Peyer's patch (tissue), 4 donors: Measurements from ENCODE around the gene RASA3. TPM values are rescaled to one million over a fixed set of nuclear protein-coding genes. Genes with fewer than 3 reads are reported as not detected.
A peak's percentile ranks its signal among the peaks of the same experiment; 100 is the strongest.
"Not testable (repeated sequence)": the region's sequence is repeated elsewhere in the genome, so short reads cannot be mapped to it uniquely, and the experiment has no call there.

Experiments used
- DNase-seq, 3 donors: peaks; one replicate each; pipeline ENCODE4 v3.0.0-alpha.2; 2017 to 2019
- H3K27ac ChIP-seq, 4 donors: fragments of 200-600 bp; sonication (generic); one replicate each; pipeline ENCODE4 v1.5.1; 2016 to 2019
- H3K27me3 ChIP-seq, 2 donors: fragments of 200-600 bp; sonication (generic); one replicate each; pipeline ENCODE4 v1.5.1; 2019
- H3K36me3 ChIP-seq, 3 donors: fragments of 200-600 bp; sonication (generic); one replicate each; pipeline ENCODE4 v1.5.1; 2016 to 2019
- H3K4me1 ChIP-seq, 4 donors: fragments of 200-600 bp; sonication (generic); one replicate each; pipeline ENCODE4 v1.5.1; 2016 to 2019
- H3K4me3 ChIP-seq, 4 donors: fragments of 200-600 bp; sonication (generic); 1 replicate in 3 of 4; 2 replicates in 1 of 4; pipeline ENCODE4 v1.5.1; 2016 to 2019; ENCODE audit warnings: mild to moderate bottlenecking in 1 of 4
- H3K9me3 ChIP-seq, 4 donors: fragments of 200-600 bp; sonication (generic); one replicate each; pipeline ENCODE4 v1.5.1; 2016 to 2019; ENCODE audit warnings: mild to moderate bottlenecking in 1 of 4
- POLR2A ChIP-seq, 2 donors: fragments of 450-650 bp; IDR thresholded peaks; one replicate each; pipeline ENCODE4 v1.5.1; 2017; ENCODE audit warnings: antibody characterized with exemption in 2 of 2, mild to moderate bottlenecking in 2 of 2, moderate library complexity in 2 of 2
- total RNA-seq, 4 donors: library from RNA; depleted of rRNA; stranded (reverse); fragments of >200 nt; gene quantifications; one replicate each; pipeline ENCODE4 v1.1.0, GENCODE V29; 2016
- TF ChIP-seq, protein P1 (sequence below), 6 experiments: fragments of 450-650 bp in 4 of 6; fragments of 200-600 bp in 2 of 6; sonication (generic) in 1 of 6; IDR thresholded peaks; one replicate each; pipeline ENCODE4 v1.5.1; 2017 to 2019; ENCODE audit warnings: antibody characterized with exemption in 6 of 6, mild to moderate bottlenecking in 3 of 6, moderate library complexity in 1 of 6

The RASA3 gene
- total RNA-seq, 4 donors from 2014 or later = 3.5 to 41.3 (median 6.9) TPM

DNA sequence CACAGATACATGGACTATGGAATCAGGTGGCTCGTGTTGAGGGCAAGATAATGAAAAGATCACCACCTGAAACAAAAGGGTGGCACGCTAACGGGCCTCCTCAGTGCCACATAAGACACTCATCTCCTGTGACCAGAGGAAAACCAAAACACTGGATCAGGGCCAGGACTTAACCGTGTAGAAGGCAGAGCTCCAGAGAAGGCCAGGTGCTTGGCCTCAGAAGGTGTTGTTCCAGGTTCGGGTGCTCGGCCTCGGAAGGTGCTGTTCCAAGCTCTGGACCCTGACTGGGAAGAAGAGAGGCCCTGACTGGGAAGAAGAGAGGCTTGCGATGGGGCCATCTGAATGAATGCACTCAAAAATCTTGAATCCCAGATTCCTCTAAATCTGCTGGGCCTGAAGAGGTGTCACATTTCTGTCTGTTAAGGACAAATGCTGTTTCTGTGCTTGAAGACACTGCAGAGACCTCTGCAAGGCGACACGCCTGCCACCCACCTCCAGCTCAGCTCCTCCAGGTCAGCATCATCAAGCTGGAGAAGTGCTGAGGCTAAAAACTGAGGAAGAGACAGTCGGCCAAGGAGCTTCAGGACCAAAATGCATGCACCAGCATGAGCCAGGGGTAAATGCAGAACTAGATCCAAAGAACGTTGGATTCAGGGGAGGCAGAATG lies 2.7 kb upstream of the RASA3 start:
- peaks cover 3 to 18% (median 9%) of the 10 kb centered on the region in 4 donors for H3K4me1 ChIP-seq
- no peaks in the 10 kb centered on the region for H3K27me3 ChIP-seq
- H3K4me3 ChIP-seq = no peak overlapping the region
- H3K9me3 ChIP-seq = no peaks in the 10 kb centered on the region
- peak in 1 of 3 donors; percentile 20 for DNase-seq
- H3K27ac ChIP-seq = peak overlapping the region in 2 of 4 donors; percentile 35 to 53
- H3K36me3 ChIP-seq = no peaks in the 10 kb centered on the region
- TF ChIP-seq, protein P1, sequence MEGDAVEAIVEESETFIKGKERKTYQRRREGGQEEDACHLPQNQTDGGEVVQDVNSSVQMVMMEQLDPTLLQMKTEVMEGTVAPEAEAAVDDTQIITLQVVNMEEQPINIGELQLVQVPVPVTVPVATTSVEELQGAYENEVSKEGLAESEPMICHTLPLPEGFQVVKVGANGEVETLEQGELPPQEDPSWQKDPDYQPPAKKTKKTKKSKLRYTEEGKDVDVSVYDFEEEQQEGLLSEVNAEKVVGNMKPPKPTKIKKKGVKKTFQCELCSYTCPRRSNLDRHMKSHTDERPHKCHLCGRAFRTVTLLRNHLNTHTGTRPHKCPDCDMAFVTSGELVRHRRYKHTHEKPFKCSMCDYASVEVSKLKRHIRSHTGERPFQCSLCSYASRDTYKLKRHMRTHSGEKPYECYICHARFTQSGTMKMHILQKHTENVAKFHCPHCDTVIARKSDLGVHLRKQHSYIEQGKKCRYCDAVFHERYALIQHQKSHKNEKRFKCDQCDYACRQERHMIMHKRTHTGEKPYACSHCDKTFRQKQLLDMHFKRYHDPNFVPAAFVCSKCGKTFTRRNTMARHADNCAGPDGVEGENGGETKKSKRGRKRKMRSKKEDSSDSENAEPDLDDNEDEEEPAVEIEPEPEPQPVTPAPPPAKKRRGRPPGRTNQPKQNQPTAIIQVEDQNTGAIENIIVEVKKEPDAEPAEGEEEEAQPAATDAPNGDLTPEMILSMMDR (IDR thresholded peaks at IDR 0.05) = no peak

DNA sequence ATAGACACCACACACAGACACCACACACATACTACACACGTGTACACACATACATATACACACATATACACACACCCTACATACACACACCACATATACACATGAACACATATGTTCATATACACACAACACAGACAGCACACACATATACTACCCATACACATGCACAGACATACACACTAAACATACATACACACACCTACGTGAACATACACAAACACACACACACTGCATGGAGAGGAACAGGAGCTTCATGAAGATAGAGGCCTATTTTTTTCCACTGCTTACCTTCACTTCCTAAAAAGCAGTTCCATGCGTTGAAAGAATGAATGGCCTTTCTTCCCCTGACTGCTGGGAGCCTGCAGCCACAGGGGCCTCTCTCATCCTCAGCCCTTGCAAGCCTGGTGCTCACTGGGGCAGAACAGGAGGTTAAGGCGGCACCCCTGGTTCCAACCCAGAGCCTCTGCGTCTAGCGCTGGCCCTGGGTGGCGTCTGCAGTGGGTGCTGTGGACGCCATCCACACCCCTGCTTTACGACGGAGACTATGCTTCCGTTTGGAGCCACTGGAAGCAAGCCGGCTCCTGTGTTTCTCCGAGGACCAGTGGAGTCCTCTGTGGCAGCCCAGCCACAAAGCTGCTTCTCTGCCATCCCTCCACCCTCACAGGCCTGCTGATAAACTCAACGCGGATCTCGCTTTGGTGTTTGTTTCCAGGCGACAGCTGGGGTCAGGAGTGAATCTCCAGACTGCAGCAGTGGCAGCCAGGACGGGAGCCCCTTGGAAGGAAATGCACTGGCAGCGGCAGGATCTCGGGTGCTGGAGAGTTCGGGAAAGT lies 1.9 kb upstream of the RASA3 start:
- no peak overlapping the region for H3K4me3 ChIP-seq
- no peaks in the 10 kb centered on the region for H3K36me3 ChIP-seq
- TF ChIP-seq, protein P1 (IDR thresholded peaks at IDR 0.05) = no peak
- no peak for TF ChIP-seq POLR2A (IDR thresholded peaks at IDR 0.05)
- H3K27me3 ChIP-seq = no peaks in the 10 kb centered on the region
- peak in 2 of 3 donors; percentile 69 for DNase-seq
- H3K27ac ChIP-seq = peak overlapping the region in 3 of 4 donors; percentile 21 to 53 (median 35)
- peaks cover 3 to 26% (median 17%) of the 10 kb centered on the region in 4 donors for H3K4me1 ChIP-seq
- H3K9me3 ChIP-seq = no peaks in the 10 kb centered on the region

DNA sequence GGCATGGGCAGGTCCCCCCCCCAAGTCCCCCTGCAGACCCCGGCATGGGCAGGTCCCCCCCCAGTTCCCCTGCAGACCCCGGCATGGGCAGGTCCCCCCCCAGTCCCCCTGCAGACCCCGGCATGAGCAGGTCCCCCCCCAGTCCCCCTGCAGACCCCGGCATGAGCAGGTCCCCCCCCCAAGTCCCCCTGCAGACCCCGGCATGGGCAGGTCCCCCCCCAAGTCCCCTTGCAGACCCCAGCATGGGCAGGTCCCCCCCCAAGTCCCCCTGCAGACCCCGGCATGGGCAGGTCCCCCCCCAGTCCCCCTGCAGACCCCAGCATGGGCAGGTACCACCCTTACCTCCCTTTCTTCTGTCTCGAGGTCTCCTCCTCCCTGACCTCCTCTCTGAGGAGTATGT lies 1.1 kb upstream of the RASA3 start:
- H3K4me1 ChIP-seq = peaks cover 3 to 30% (median 20%) of the 10 kb centered on the region in 4 donors
- H3K27me3 ChIP-seq, DNase-seq, H3K9me3 ChIP-seq, H3K27ac ChIP-seq, H3K4me3 ChIP-seq, H3K36me3 ChIP-seq: not testable (repeated sequence)

DNA sequence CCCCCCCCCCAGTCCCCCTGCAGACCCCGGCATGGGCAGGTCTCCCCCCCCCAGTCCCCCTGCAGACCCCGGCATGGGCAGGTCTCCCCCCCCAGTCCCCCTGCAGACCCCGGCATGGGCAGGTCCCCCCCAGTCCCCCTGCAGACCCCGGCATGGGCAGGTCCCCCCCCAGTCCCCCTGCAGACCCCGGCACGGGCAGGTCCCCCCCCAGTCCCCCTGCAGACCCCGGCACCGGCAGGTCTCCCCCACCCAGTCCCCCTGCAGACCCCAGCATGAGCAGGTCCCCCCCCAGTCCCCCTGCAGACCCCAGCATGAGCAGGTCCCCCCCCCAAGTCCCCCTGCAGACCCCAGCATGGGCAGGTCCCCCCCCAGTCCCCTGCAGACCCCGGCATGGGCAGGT lies 703 bp upstream of the RASA3 start:
- not testable (repeated sequence) for DNase-seq, H3K36me3 ChIP-seq, H3K27me3 ChIP-seq, H3K9me3 ChIP-seq
- peak overlapping the region in 1 of 4 donors; percentile 75 for H3K4me3 ChIP-seq
- H3K27ac ChIP-seq = peak overlapping the region in 1 of 4 donors; percentile 89
- H3K4me1 ChIP-seq = peaks cover 3 to 34% (median 24%) of the 10 kb centered on the region in 4 donors

DNA sequence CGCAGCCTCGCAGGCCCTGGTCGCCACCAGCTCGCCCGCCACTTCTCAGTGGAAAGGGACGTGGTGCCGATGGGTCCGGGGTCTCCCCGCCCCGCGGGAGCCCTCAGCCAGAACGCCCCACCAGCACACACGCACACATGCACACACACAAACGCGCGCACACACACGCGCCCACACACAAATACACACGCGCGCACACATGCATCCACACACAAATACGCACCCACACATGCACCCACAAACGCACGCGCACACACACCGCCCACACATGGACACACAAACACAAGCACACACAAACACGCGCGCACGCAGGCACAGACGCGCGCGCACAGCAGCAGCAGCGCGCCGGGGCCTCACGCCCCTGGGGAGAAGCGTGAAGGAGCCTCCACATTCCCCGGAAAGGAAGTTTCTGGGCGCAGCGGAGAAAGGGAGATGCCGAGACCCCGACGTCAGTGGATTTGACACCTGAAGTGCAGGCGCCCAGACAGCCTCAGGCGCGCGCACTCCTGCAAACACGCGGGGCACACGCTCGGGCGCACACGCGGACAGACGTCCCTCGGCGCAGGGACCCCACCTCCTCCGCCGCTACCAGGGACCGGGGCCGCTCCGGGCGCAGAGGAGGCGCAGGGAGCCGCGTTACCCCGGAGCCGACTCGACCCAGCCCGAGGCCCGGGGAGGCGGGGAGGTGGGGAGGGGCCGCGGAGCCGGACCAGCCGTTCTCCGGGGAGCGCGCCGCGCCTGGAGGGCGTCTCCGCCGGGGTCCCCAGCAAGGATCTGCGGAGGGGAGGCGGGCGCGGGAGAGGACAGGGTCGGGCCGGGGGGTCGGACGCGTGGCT lies 622 bp downstream of the RASA3 start:
- no peaks in the 10 kb centered on the region for H3K27me3 ChIP-seq
- TF ChIP-seq POLR2A (IDR thresholded peaks at IDR 0.05) = no peak
- TF ChIP-seq, protein P1 (IDR thresholded peaks at IDR 0.05) = no peak
- peak overlapping the region; percentile 79 to 89 (median 88) for H3K27ac ChIP-seq
- H3K36me3 ChIP-seq = no peaks in the 10 kb centered on the region
- H3K4me1 ChIP-seq = peaks cover 3 to 47% (median 26%) of the 10 kb centered on the region in 4 donors
- H3K9me3 ChIP-seq = no peaks in the 10 kb centered on the region
- peak overlapping the region; percentile 64 to 90 (median 78) for H3K4me3 ChIP-seq
- DNase-seq = peak in 2 of 3 donors; percentile 42 to 52

DNA sequence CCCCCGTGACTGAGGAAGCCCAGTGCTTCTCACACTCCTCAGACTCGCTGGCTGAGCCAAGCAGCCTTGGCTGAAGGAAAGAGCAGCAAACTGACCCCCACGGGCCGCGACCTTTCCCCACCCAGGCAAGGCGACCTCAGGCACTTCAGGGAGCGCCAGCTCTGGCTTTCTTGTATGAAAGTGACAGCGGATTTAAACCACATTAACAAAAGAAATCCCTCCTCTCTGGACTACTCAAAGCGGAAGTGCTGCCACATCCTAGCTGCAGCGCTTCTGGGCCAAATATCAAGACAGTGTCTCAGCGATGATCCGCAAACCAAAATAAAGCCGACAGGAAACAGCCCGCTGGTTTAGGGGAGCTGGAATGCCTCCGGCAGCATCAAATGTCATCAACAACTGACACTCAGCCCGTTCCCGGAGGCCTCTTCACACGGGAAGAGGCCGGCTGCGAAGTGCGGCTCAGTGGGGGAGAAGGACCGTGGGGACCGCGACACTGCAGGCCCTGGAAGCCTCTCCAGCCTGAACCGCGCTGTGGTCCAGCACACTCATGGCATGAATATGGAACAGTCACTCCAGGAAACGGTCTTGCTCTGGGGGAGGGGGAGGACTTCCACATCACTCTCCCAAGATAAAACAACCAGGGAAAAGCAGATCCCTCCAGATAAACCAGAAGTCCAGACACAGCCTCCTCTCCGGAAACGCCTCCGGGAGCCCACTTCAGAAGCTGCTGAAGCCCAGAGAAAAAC lies 1.4 kb downstream of the RASA3 start:
- no peak for TF ChIP-seq POLR2A (IDR thresholded peaks at IDR 0.05)
- TF ChIP-seq, protein P1 (IDR thresholded peaks at IDR 0.05) = no peak
- DNase-seq = peak in 2 of 3 donors; percentile 71 to 79
- no peaks in the 10 kb centered on the region for H3K9me3 ChIP-seq

More for the DNA sequence above, 1.4 kb downstream of the RASA3 start:
- Histone ChIP-seq H3K36me3 (no peaks in the 10 kb centered on the region), H3K4me1 (peaks cover 3 to 48% (median 26%) of the 10 kb centered on the region in 4 donors), H3K4me3 (peak overlapping the region; percentile 64 to 90 (median 78)), H3K27me3 (no peaks in the 10 kb centered on the region), H3K27ac (peak overlapping the region; percentile 79 to 89 (median 88))
